Measurements from ENCODE around the gene HERC2. TPM values are rescaled to one million over a fixed set of nuclear protein-coding genes. Genes with fewer than 3 reads are reported as not detected.

Gene HERC2
- total and polyA plus RNA-seq, 9 of the 15 experiments (the other 6 are each of a cell fraction or from before 2014, with no cell fraction given): 10.6 to 84.0 (median 42.6) TPM

- H3K9ac ChIP-seq (ENCODE audit: insufficient read depth in 1 of 2, low read depth in 2 of 2, low read length in 2 of 2): no peak overlapping the region
- intact Hi-C loops (cut with micrococcal nuclease): loop anchor here (1.0 kb wide), 1 partner anchor 38 kb away; no protein-coding TSS in a partner anchor
- CTCF ChIA-PET (ENCODE audit: low intra/inter-chr PET ratio): no interaction called here
- no TSS peak for BruUV-seq (replicated peaks)
- DNase-seq (ENCODE audit: extremely low read depth in 1 of 4, low spot score in 3 of 4) (no peak), FAIRE-seq (no peak), ATAC-seq (peak; percentile 57)
- POLR2A ChIA-PET: no interaction called here
- H3K36me3 ChIP-seq (ENCODE audit: control insufficient read depth, insufficient read depth, low read length): no peaks in the 10 kb centered on the region
- no peaks in the 10 kb centered on the region for H3K4me1 ChIP-seq (replicated peaks in 1 of 2; ENCODE audit: control insufficient read depth in 2 of 2, insufficient read depth in 2 of 2, low read length in 2 of 2)
- no peak overlapping the region for H3K4me2 ChIP-seq (ENCODE audit: insufficient read depth, low read length)
- H3K79me2 ChIP-seq (ENCODE audit: control insufficient read depth, insufficient read depth, low read length): no peaks in the 10 kb centered on the region
- 23% methylated on average over 4 of the region's 4 CpGs for WGBS (ENCODE audit: insufficient coverage, low coverage, missing lambda C conversion rate)
- H2AFZ ChIP-seq (ENCODE audit: low read depth, low read length): no peak overlapping the region
- H3K4me3 ChIP-seq: no peak overlapping the region
- no peaks in the 10 kb centered on the region for H4K20me1 ChIP-seq (replicated peaks; ENCODE audit: control insufficient read depth, insufficient read depth, low read length)
- H3K9me1 ChIP-seq (ENCODE audit: control insufficient read depth, insufficient read depth, low read length): no peaks in the 10 kb centered on the region
- in situ Hi-C loops (cut with MboI): no loop called here
- H3K27ac ChIP-seq (ENCODE audit: extremely low read depth, low read depth, low read length): no peak overlapping the region
- H3K9me3 ChIP-seq (replicated peaks; ENCODE audit: control insufficient read depth, insufficient read depth, low read depth, low read length): peaks cover 5% of the 10 kb centered on the region
- peaks cover 0 to 3% of the 10 kb centered on the region in 2 experiments; a peak in 1 of 5 replicates for H3K27me3 ChIP-seq (ENCODE audit: control insufficient read depth in 2 of 2, insufficient read depth in 2 of 2, low read length in 2 of 2)
- TF ChIP-seq ZNF143 (CRISPR knock-in tag; IDR thresholded peaks at IDR 0.05) (no peak), USF1 (CRISPR knock-in tag; IDR thresholded peaks at IDR 0.05) (no peak), ZNF174 (CRISPR knock-in tag; IDR thresholded peaks at IDR 0.05) (no peak), TCF3 (CRISPR knock-in tag; IDR thresholded peaks at IDR 0.05) (no peak), ZNF408 (CRISPR knock-in tag; IDR thresholded peaks at IDR 0.05; ENCODE audit: low read depth) (no peak), MLLT1 (IDR thresholded peaks at IDR 0.05) (no peak)
- TF ChIP-seq, protein P1, sequence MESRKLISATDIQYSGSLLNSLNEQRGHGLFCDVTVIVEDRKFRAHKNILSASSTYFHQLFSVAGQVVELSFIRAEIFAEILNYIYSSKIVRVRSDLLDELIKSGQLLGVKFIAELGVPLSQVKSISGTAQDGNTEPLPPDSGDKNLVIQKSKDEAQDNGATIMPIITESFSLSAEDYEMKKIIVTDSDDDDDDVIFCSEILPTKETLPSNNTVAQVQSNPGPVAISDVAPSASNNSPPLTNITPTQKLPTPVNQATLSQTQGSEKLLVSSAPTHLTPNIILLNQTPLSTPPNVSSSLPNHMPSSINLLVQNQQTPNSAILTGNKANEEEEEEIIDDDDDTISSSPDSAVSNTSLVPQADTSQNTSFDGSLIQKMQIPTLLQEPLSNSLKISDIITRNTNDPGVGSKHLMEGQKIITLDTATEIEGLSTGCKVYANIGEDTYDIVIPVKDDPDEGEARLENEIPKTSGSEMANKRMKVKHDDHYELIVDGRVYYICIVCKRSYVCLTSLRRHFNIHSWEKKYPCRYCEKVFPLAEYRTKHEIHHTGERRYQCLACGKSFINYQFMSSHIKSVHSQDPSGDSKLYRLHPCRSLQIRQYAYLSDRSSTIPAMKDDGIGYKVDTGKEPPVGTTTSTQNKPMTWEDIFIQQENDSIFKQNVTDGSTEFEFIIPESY (CRISPR knock-in tag; IDR thresholded peaks at IDR 0.05): no peak
These were observed 236.3 kb downstream of the HERC2 start for GRCh38 chr15:28085489-28086174.
